Osteocyte (in vitro differentiated cells): ENCODE data around the gene MRPL18. TPM values are rescaled to one million over a fixed set of nuclear protein-coding genes. Genes with fewer than 3 reads are reported as not detected.

Experiments used
- DNase-seq: peaks from one replicate; pipeline ENCODE4 v3.0.0; 2021; ENCODE audit warnings: mixed read lengths; ENCODE audit not compliant: unreplicated experiment; ENCODE audit errors: extremely low spot score
- H3K27ac Mint-ChIP-seq: one replicate; pipeline ENCODE4 v1.8.0; 2021; ENCODE audit warnings: mild to moderate bottlenecking, mixed read lengths; ENCODE audit not compliant: unreplicated experiment
- H3K27me3 Mint-ChIP-seq: one replicate; pipeline ENCODE4 v1.8.0; 2021; ENCODE audit warnings: mixed read lengths; ENCODE audit not compliant: unreplicated experiment
- H3K36me3 Mint-ChIP-seq: one replicate; pipeline ENCODE4 v1.8.0; 2021; ENCODE audit warnings: mixed read lengths; ENCODE audit not compliant: unreplicated experiment
- H3K4me1 Mint-ChIP-seq: one replicate; pipeline ENCODE4 v1.8.0; 2021; ENCODE audit warnings: mixed read lengths; ENCODE audit not compliant: unreplicated experiment
- H3K4me3 Mint-ChIP-seq: one replicate; pipeline ENCODE4 v1.8.0; 2021; ENCODE audit warnings: mild to moderate bottlenecking, moderate library complexity, mixed read lengths; ENCODE audit not compliant: unreplicated experiment
- H3K9me3 Mint-ChIP-seq: one replicate; pipeline ENCODE4 v1.8.0; 2021; ENCODE audit warnings: mixed read lengths; ENCODE audit not compliant: unreplicated experiment
- CTCF ChIP-seq: fragments of 200-600 bp; sonication (generic); IDR thresholded peaks from 2 replicates; pipeline ENCODE4 v1.5.0; 2021; ENCODE audit warnings: antibody characterized with exemption, mild to moderate bottlenecking, moderate library complexity
- total RNA-seq: library from RNA; stranded (reverse); gene quantifications from 2 replicates; pipeline ENCODE4 v1.2.1, GENCODE V29; 2021

Gene MRPL18
- total RNA-seq, 1 donor from 2014 or later = 47.3 TPM

- no peaks in the 10 kb centered on the region for H3K4me1 Mint-ChIP-seq
Observed at GRCh38 chr6:159836718-159837490, 46.6 kb downstream of the MRPL18 start.

GRCh38 chr6:159837511-159837910 is 47.2 kb downstream of the MRPL18 start:
- no peak overlapping the region for H3K4me3 Mint-ChIP-seq
- TF ChIP-seq CTCF = no peak
- H3K4me1 Mint-ChIP-seq = no peaks in the 10 kb centered on the region
- no peak overlapping the region for H3K27ac Mint-ChIP-seq
- no peaks in the 10 kb centered on the region for H3K9me3 Mint-ChIP-seq
- H3K36me3 Mint-ChIP-seq = no peaks in the 10 kb centered on the region
- no peak for DNase-seq
- peaks cover 3% of the 10 kb centered on the region for H3K27me3 Mint-ChIP-seq

More at GRCh38 chr6:159836718-159837490, 46.6 kb downstream of the MRPL18 start:
- Mint-ChIP-seq H3K4me3 (no peak overlapping the region), H3K27ac (no peak overlapping the region), H3K9me3 (no peaks in the 10 kb centered on the region), H3K27me3 (peaks cover 3% of the 10 kb centered on the region), H3K36me3 (no peaks in the 10 kb centered on the region)
- TF ChIP-seq CTCF = no peak
- no peak for DNase-seq

- DNase-seq = no peak
- Mint-ChIP-seq H3K27ac (no peak overlapping the region), H3K4me3 (no peak overlapping the region), H3K27me3 (peaks cover 3% of the 10 kb centered on the region), H3K36me3 (no peaks in the 10 kb centered on the region), H3K9me3 (no peaks in the 10 kb centered on the region), H3K4me1 (no peaks in the 10 kb centered on the region)
- TF ChIP-seq CTCF = no peak
Observed at GRCh38 chr6:159838020-159838744, 47.9 kb downstream of the MRPL18 start.

GRCh38 chr6:159842035-159842434 is 51.8 kb downstream of the MRPL18 start:
- Mint-ChIP-seq H3K4me3 (no peak overlapping the region), H3K9me3 (no peaks in the 10 kb centered on the region), H3K4me1 (no peaks in the 10 kb centered on the region), H3K27ac (no peak overlapping the region), H3K36me3 (no peaks in the 10 kb centered on the region), H3K27me3 (no peaks in the 10 kb centered on the region)
- TF ChIP-seq CTCF = peak; percentile 37
- DNase-seq = no peak
